Upper lobe of right lung (tissue), 1 donor: ENCODE measurements around the gene CDC7. TPM values are rescaled to one million over a fixed set of nuclear protein-coding genes. Genes with fewer than 3 reads are reported as not detected.

Experiments
- ATAC-seq: fragments of 200-7000 bp; cut with Tn5 transposase; one replicate; pipeline ENCODE4 v1.9.1; 2020; ENCODE audit warnings: mild to moderate bottlenecking, moderate library complexity
- DNase-seq: peaks from one replicate; pipeline ENCODE4 v3.0.0-alpha.2; 2020
- H3K27ac ChIP-seq: fragments of 200-600 bp; one replicate; pipeline ENCODE4 v1.8.0; 2022
- H3K27me3 ChIP-seq: fragments of 200-600 bp; one replicate; pipeline ENCODE4 v1.8.0; 2022; ENCODE audit warnings: mild to moderate bottlenecking
- H3K36me3 ChIP-seq: fragments of 200-600 bp; one replicate; pipeline ENCODE4 v1.8.0; 2022
- H3K4me1 ChIP-seq: fragments of 200-600 bp; one replicate; pipeline ENCODE4 v1.8.0; 2022
- H3K4me3 ChIP-seq: fragments of 200-600 bp; one replicate; pipeline ENCODE4 v1.8.0; 2022; ENCODE audit warnings: mild to moderate bottlenecking
- H3K9me3 ChIP-seq: fragments of 200-600 bp; one replicate; pipeline ENCODE4 v1.8.0; 2022
- intact Hi-C: fragments of 100-400 bp; cut with DNase I; formaldehyde crosslinking; loops from one replicate; pipeline ENCODE4 v1.11.0; 2022
- total RNA-seq: library from RNA; stranded (reverse); fragmentation: NEBNext Ultra II Directional; extraction: Animal tissue kit (Norgen Biotek cat#: 25700); gene quantifications from one replicate; pipeline ENCODE4 v1.2.1, GENCODE V29; 2021
- TF ChIP-seq, protein P1 (sequence below): fragments of 200-600 bp; IDR thresholded peaks from one replicate; pipeline ENCODE4 v1.8.0; 2022; ENCODE audit warnings: antibody characterized with exemption
- donor health status: DM: no; HTN: yes; CAD: no; lungs with severe emphysema.

CDC7 gene
- total RNA-seq, 1 donor from 2014 or later, result 4.3 TPM

DNA sequence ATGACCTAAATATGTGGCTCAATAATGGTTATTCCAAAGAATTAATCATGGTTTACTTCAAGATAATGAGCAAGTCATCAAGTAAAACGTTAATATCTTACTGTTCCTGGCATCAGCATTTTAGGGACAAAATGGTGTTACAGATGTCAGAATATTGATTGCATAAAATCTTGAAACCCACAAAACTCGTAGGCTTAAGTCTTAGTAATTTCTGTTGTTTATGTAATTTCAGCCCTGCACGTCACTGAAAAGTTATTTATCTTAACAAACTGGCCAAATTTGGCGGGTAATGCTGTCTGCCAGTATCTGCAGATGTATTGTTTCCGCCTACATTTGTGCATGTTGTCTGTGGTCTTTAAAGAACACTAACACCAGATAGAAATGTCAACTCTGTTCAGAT is 25.8 kb downstream of the CDC7 start:
- Histone ChIP-seq H3K4me1 (no peaks in the 10 kb centered on the region), H3K9me3 (no peaks in the 10 kb centered on the region), H3K36me3 (no peaks in the 10 kb centered on the region), H3K4me3 (no peak overlapping the region), H3K27ac (no peak overlapping the region), H3K27me3 (no peaks in the 10 kb centered on the region)
- DNase-seq (no peak), ATAC-seq (no peak)
- TF ChIP-seq, protein P1, sequence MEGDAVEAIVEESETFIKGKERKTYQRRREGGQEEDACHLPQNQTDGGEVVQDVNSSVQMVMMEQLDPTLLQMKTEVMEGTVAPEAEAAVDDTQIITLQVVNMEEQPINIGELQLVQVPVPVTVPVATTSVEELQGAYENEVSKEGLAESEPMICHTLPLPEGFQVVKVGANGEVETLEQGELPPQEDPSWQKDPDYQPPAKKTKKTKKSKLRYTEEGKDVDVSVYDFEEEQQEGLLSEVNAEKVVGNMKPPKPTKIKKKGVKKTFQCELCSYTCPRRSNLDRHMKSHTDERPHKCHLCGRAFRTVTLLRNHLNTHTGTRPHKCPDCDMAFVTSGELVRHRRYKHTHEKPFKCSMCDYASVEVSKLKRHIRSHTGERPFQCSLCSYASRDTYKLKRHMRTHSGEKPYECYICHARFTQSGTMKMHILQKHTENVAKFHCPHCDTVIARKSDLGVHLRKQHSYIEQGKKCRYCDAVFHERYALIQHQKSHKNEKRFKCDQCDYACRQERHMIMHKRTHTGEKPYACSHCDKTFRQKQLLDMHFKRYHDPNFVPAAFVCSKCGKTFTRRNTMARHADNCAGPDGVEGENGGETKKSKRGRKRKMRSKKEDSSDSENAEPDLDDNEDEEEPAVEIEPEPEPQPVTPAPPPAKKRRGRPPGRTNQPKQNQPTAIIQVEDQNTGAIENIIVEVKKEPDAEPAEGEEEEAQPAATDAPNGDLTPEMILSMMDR, result no peak
- intact Hi-C loops, result no loop called here

DNA sequence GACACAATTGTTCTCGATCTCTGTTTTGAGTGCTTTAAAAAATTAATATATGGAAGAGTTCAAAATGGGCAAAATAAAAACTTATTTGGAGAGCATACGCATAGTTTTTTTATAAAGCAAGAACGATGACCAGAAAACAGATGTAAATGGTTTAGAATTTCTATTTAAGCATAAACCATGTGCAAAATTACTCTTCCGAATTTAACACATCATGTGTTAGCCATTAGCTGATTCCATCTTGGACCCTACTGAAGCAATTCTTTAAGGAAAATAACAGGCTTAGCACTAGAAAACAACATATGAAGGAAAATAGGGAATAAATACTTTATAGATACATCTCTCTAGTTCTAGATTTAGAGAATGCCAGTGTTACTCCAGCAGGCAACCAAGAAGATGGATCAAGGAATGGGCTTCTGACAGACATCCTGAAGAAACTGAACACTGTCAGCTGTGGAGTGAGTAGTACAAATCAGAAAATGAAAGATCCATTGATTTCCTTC is 26.7 kb downstream of the CDC7 start:
- DNase-seq (no peak), ATAC-seq (no peak)
- H3K36me3 ChIP-seq, result no peaks in the 10 kb centered on the region
- no peak overlapping the region for H3K27ac ChIP-seq
- no peaks in the 10 kb centered on the region for H3K9me3 ChIP-seq
- intact Hi-C loops, result no loop called here
- H3K4me1 ChIP-seq, result no peaks in the 10 kb centered on the region
- H3K4me3 ChIP-seq, result no peak overlapping the region
- TF ChIP-seq, protein P1, result no peak
- no peaks in the 10 kb centered on the region for H3K27me3 ChIP-seq

DNA sequence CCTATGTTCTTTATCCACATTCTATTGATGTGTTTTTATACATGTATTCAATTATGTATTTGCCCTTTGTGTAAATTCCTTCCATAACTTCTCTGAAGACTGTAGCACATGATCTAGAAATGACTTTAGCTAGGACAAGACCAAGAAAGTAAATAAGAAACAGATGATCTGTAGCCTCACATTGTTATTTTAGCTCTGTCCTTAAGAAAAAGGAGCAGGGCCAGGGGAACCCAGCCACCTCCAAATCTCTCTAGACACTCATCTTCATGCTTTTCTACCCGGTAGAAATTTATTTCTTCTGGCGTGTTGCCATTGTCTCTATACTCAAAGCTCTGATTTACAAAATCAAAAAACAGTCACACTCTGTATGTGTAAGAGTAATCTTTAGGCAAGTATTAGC is 27.1 kb downstream of the CDC7 start:
- ATAC-seq, result no peak
- no peak overlapping the region for H3K27ac ChIP-seq
- TF ChIP-seq, protein P1, result no peak

DNA sequence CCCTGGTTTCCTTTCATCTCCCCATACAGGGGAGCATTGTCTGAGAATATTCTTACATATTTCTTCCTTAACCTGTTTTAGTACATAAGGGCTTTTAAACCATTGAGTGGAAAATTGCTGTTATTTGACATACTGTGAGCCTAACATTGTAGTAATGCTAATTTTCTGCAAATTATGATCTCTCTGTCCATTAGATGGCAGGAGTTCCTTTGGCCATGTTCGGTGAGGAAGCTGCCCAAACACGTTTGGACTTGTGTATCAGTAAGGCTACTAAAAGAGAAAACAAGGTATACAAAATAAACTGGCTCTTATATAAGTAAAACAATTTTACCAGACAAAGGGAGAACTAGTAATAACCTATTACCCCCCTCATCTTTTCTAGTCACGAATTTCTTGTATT is 29.2 kb downstream of the CDC7 start:
- TF ChIP-seq, protein P1, result peak; percentile 23

More for the DNA sequence above, 27.1 kb downstream of the CDC7 start:
- Histone ChIP-seq H3K27me3 (no peaks in the 10 kb centered on the region), H3K9me3 (no peaks in the 10 kb centered on the region), H3K36me3 (no peaks in the 10 kb centered on the region), H3K4me1 (no peaks in the 10 kb centered on the region), H3K4me3 (no peak overlapping the region)
- DNase-seq, result no peak
- intact Hi-C loops, result no loop called here

GRCh38 chr1:91533361-91534024 is 32.8 kb downstream of the CDC7 start:
- ATAC-seq (no peak), DNase-seq (no peak)
- intact Hi-C loops, result no loop called here
- Histone ChIP-seq H3K27me3 (no peaks in the 10 kb centered on the region), H3K36me3 (no peaks in the 10 kb centered on the region), H3K4me3 (no peak overlapping the region), H3K4me1 (peaks cover 10% of the 10 kb centered on the region), H3K9me3 (no peaks in the 10 kb centered on the region), H3K27ac (no peak overlapping the region)
- TF ChIP-seq, protein P1, result no peak

More for the DNA sequence above, 29.2 kb downstream of the CDC7 start:
- ATAC-seq, result no peak
- H3K4me1 ChIP-seq, result no peaks in the 10 kb centered on the region
- H3K27me3 ChIP-seq, result no peaks in the 10 kb centered on the region
- no peaks in the 10 kb centered on the region for H3K9me3 ChIP-seq
- H3K36me3 ChIP-seq, result no peaks in the 10 kb centered on the region
- no peak overlapping the region for H3K4me3 ChIP-seq
- no peak for DNase-seq
- intact Hi-C loops, result no loop called here
- no peak overlapping the region for H3K27ac ChIP-seq

DNA sequence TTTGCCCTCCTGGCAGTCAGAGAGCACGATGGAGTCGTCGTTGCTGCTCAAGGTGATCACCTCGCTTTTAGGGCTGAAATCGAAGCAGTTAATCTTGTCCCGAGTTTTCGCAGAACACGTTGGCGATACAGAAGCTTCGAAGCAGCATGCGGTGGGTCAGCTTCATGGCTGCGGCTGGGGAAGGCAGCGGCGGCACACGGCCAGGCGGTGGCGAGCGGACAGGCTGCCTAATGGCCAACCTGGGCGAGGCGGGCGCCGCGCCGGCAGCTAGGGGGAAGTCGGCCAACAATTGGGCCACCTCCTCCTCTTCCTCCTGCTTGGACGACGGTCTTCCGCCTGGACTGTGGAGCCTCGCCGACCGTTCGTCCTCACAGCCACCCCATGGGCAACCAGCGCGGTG is 34.8 kb downstream of the CDC7 start:
- no peak for DNase-seq
- no peaks in the 10 kb centered on the region for H3K36me3 ChIP-seq
- intact Hi-C loops, result no loop called here
- H3K27me3 ChIP-seq, result no peaks in the 10 kb centered on the region
- no peak for ATAC-seq
- H3K4me1 ChIP-seq, result peaks cover 10% of the 10 kb centered on the region
- H3K4me3 ChIP-seq, result no peak overlapping the region
- no peaks in the 10 kb centered on the region for H3K9me3 ChIP-seq
- TF ChIP-seq, protein P1, result no peak
- H3K27ac ChIP-seq, result no peak overlapping the region
